NOMO-1 treated with dmso at 0.1 percent for 144 hours (cell line): ENCODE results near the gene IPO13.
A peak's percentile ranks its signal among the peaks of the same experiment; 100 is the strongest.

Experiments
- DNase-seq: peaks from one replicate; lab custom pipeline; 2025; ENCODE audit not compliant: unreplicated experiment; lab: John Stamatoyannopoulos, UW

Gene IPO13

GRCh38 chr1:43985984-43986595, 39.3 kb downstream of the IPO13 start:
- no peak for DNase-seq

GRCh38 chr1:43986712-43987111, 40.0 kb downstream of the IPO13 start:
- DNase-seq: no peak

GRCh38 chr1:43987159-43987902, 40.6 kb downstream of the IPO13 start:
- no peak for DNase-seq

DNA sequence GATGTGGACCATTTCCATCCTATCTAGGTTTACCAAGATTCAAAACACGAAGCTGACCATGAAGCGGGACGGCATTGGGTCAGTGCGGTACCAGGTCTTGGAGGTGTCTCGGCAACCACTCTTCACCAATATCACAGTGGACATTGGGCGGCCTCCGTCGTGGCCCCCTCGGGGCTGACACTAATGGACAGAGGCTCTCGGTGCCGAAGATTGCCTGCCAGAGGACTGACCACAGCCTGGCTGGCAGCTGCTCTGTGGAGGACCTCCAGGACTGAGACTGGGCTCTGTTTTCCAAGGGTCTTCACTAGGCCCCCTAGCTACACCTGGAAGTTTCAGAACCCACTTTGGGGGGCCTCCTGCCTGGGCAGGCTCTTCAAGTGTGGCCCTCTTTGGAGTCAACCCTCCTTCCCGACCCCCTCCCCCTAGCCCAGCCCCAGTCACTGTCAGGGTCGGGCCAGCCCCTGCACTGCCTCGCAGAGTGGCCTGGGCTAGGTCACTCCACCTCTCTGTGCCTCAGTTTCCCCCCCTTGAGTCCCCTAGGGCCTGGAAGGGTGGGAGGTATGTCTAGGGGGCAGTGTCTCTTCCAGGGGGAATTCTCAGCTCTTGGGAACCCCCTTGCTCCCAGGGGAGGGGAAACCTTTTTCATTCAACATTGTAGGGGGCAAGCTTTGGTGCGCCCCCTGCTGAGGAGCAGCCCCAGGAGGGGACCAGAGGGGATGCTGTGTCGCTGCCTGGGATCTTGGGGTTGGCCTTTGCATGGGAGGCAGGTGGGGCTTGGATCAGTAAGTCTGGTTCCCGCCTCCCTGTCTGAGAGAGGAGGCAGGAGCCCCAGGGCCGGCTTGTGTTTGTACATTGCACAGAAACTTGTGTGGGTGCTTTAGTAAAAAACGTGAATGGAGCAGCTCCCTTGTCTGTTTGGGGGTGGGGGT, 43.8 kb downstream of the IPO13 start:
- no peak for DNase-seq

- DNase-seq: no peak
Measured at GRCh38 chr1:43991200-43991475, 44.4 kb downstream of the IPO13 start.

GRCh38 chr1:43991476-43992231, 44.9 kb downstream of the IPO13 start, which contains the start of gene CCDC24:
CCDC24 (plus strand) TSS chr1:43991599; CDS start chr1:43991879, 280 bp downstream.
- peak; percentile 85 for DNase-seq

DNA sequence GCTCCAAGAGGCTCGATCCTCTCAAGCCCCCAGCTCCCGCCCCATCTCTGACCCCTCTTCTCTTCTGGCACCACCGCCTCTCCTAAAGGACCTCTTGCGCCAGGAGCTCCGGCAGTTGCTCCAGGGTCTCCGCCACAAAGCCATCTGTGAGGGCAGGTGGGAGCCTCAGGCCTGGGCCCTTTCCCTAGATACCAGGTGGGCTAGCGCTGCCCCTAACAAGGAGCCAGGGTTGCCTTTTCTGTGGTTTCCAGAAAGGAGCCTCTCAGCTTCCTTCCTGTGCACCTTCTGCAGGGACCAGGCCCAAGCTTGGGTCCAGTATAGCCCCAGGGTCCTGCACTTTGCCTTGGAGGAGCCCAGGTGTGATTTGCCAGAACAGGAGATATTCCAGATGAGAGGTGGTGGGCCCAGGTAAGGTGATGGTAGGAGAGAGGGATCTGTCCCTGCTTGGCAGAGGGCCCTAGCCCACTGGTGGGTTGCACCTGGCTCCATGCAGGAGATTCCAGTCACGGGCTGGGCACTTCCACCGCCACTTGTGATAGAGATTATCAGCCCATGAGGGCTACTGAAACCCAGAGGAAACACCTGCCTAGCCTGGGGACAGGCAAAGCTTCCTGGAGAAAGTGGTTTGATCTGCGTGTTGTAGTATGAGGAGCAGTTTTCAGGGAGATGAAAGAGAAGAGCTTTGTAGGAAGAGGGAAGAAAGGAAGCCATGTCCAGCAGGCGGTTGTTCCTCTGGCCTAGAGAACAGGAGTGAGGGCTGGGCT, 45.7 kb downstream of the IPO13 start:
- DNase-seq: no peak

GRCh38 chr1:43993206-43993914, 46.6 kb downstream of the IPO13 start:
- no peak for DNase-seq

GRCh38 chr1:43994071-43994470, 47.3 kb downstream of the IPO13 start:
- DNase-seq: no peak

- peak; percentile 47 for DNase-seq
Measured at GRCh38 chr1:43994794-43995790, 48.3 kb downstream of the IPO13 start.

- no peak for DNase-seq
Measured at GRCh38 chr1:43995984-43996732, 49.4 kb downstream of the IPO13 start.

GRCh38 chr1:43996733-43997115, 50.0 kb downstream of the IPO13 start:
- DNase-seq: no peak

- DNase-seq: no peak
Measured at GRCh38 chr1:43997295-43997999, 50.7 kb downstream of the IPO13 start.

GRCh38 chr1:43998000-43998378, 51.2 kb downstream of the IPO13 start:
- no peak for DNase-seq

GRCh38 chr1:43999455-43999854, 52.7 kb downstream of the IPO13 start:
- no peak for DNase-seq

DNA sequence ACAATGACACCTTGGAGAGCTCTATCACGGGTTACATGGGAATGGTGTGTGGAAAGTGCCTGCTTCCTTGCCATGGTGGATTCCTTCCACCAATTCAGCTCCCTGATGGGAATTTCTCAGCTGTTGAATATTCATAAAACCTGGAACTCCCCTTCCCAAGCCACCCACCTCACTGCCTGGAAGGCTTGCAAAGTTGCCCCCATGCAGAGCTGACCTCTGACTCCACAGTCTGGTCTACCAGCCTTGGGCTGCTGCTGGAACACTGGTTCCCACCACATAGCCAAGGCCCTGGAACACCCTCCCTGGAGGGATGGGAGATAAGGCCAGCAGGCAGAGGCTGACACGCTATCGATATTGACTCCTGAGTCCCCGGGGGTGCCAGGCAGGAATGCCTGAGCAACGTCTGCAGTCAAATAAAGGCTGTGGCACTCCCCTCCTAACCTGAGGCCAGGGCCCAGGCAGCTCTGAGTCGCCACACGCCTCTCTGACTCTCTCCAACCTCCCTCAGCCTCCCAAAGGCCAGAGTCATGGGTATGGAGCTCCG, 53.4 kb downstream of the IPO13 start:
- no peak for DNase-seq

DNA sequence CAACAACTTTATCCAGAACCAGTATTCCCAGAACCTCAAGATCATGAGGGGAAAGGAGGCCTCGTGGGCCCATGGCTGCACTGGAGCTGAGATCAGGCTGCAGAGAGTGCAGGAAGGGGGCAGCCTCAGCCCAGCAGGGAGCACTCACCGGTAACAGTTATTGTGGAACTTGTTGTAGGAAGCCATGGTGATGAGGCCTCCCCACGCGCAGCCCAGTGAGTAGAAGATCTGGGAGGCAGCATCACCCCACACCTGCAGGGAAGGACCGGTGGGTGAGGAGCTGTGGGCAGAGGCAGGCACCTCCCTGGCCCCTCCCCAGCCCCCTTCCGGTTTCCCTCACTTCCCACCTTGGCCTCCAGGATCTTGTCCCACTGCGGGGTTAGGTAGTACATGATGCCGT, 55.4 kb downstream of the IPO13 start:
- no peak for DNase-seq
